ENCODE measurements around the gene RAD51B.

GRCh38 chr14:68559949-68560348 is 740.4 kb downstream of the RAD51B start:
- TF ChIP-seq POLR2AphosphoS5 (IDR thresholded peaks at IDR 0.05; ENCODE audit: low read depth, low read length), result no peak
- TF ChIP-seq CTCF (IDR thresholded peaks at IDR 0.05 in 2 of 3, conservative IDR thresholded peaks at IDR 0.05 in 1 of 3; ENCODE audit: borderline replicate concordance in 1 of 3, insufficient read depth in 1 of 3, low read depth in 2 of 3, low read length in 2 of 3), result no peak
- TF ChIP-seq ELF1 (IDR thresholded peaks at IDR 0.05; ENCODE audit: borderline replicate concordance, low read depth), result no peak
- TF ChIP-seq SP1 (IDR thresholded peaks at IDR 0.05; ENCODE audit: low read depth), result no peak
- TF ChIP-seq CBX3 (IDR thresholded peaks at IDR 0.05; ENCODE audit: low read depth), result no peak
- no peak for TF ChIP-seq EZH2phosphoT487 (IDR thresholded peaks at IDR 0.05; ENCODE audit: borderline replicate concordance)
- TF ChIP-seq EGR1 (IDR thresholded peaks at IDR 0.05; ENCODE audit: low read depth), result no peak
- TF ChIP-seq EZH2 (IDR thresholded peaks at IDR 0.05), result no peak
- no peak for TF ChIP-seq POLR2A (IDR thresholded peaks at IDR 0.05; ENCODE audit: borderline replicate concordance, extremely low read depth, insufficient read depth, insufficient read length)
- no peak for TF ChIP-seq MAX (IDR thresholded peaks at IDR 0.05)
- no peak for TF ChIP-seq YY1 (IDR thresholded peaks at IDR 0.05; ENCODE audit: extremely low read depth, insufficient replicate concordance, low read depth, low read length)

Data from HCT116 (cell line).